Neural progenitor cell (in vitro differentiated cells): ENCODE measurements around the gene MPZL1. TPM values are rescaled to one million over a fixed set of nuclear protein-coding genes. Genes with fewer than 3 reads are reported as not detected.

Experiments
- DNase-seq: peaks from one replicate; pipeline ENCODE4 v3.0.0-alpha.2; 2016; ENCODE audit warnings: low spot score
- H2AFZ ChIP-seq: fragments of 200-600 bp; sonication (generic); replicated peaks from 2 replicates; pipeline ENCODE4 v1.6.1; 2016; ENCODE audit warnings: antibody characterized with exemption
- H3F3A ChIP-seq: fragments of 200-600 bp; sonication (generic); 2 replicates; pipeline ENCODE4 v1.6.1; 2016; ENCODE audit warnings: antibody characterized with exemption, low read depth
- H3K27ac ChIP-seq: fragments of 200-600 bp; sonication (generic); 2 replicates; pipeline ENCODE4 v1.5.1; 2016; ENCODE audit warnings: mild to moderate bottlenecking
- H3K27me3 ChIP-seq: fragments of 200-600 bp; sonication (generic); 2 replicates; pipeline ENCODE4 v1.6.1; 2016; ENCODE audit warnings: mild to moderate bottlenecking, moderate library complexity
- H3K36me3 ChIP-seq: fragments of 200-600 bp; sonication (generic); 2 replicates; pipeline ENCODE4 v1.5.1; 2016
- H3K4me1 ChIP-seq: fragments of 200-600 bp; sonication (generic); 2 replicates; pipeline ENCODE4 v1.6.1; 2016; ENCODE audit warnings: mixed run types
- H3K4me2 ChIP-seq: fragments of 200-600 bp; sonication (generic); 2 replicates; pipeline ENCODE4 v1.6.1; 2016
- H3K4me3 ChIP-seq: fragments of 200-600 bp; sonication (generic); 2 replicates; pipeline ENCODE4 v1.5.1; 2016
- H3K79me2 ChIP-seq: fragments of 200-600 bp; sonication (generic); 2 replicates; pipeline ENCODE4 v1.6.1; 2016; ENCODE audit warnings: low read depth
- H3K9ac ChIP-seq: fragments of 200-600 bp; sonication (generic); 2 replicates; pipeline ENCODE4 v1.6.1; 2016
- H3K9me3 ChIP-seq: fragments of 200-600 bp; sonication (generic); 2 replicates; pipeline ENCODE4 v1.5.1; 2016; ENCODE audit warnings: low read depth
- H4K20me1 ChIP-seq: fragments of 200-600 bp; sonication (generic); 2 replicates; pipeline ENCODE4 v1.6.1; 2016; ENCODE audit warnings: low read depth
- H3K27ac Mint-ChIP-seq: 3 replicates; pipeline ENCODE4 v1.8.0; 2021; ENCODE audit warnings: mixed read lengths
- H3K27me3 Mint-ChIP-seq: 2 replicates; pipeline ENCODE4 v1.8.0; 2022; ENCODE audit warnings: low read depth, mild to moderate bottlenecking, inconsistent platforms, moderate library complexity, mixed read lengths; ENCODE audit not compliant: insufficient read depth
- H3K36me3 Mint-ChIP-seq: 3 replicates; pipeline ENCODE4 v1.8.0; 2021; ENCODE audit warnings: mixed read lengths
- H3K4me1 Mint-ChIP-seq: 3 replicates; pipeline ENCODE4 v1.8.0; 2021; ENCODE audit warnings: mixed read lengths
- H3K4me3 Mint-ChIP-seq: 3 replicates; pipeline ENCODE4 v1.8.0; 2021; ENCODE audit warnings: mild to moderate bottlenecking, moderate library complexity, mixed read lengths
- H3K9me3 Mint-ChIP-seq: 3 replicates; pipeline ENCODE4 v1.8.0; 2020; ENCODE audit warnings: mixed read lengths
- CTCF ChIP-seq: fragments of 200-600 bp; sonication (generic); IDR thresholded peaks from 2 replicates; pipeline ENCODE4 v1.5.1; 2017; ENCODE audit warnings: antibody characterized with exemption, mild to moderate bottlenecking
- EZH2 ChIP-seq: fragments of 200-600 bp; sonication (generic); IDR thresholded peaks from 2 replicates; pipeline ENCODE4 v1.6.1; 2017; ENCODE audit warnings: antibody characterized with exemption, mild to moderate bottlenecking, moderate library complexity
- EZH2phosphoT487 ChIP-seq: fragments of 200-600 bp; sonication (generic); IDR thresholded peaks from 2 replicates; pipeline ENCODE4 v1.6.1; 2017; ENCODE audit warnings: antibody characterized with exemption
- total RNA-seq: library from RNA; depleted of rRNA; stranded (reverse); fragments of >200 nt; gene quantifications from 2 replicates; pipeline ENCODE4 v1.2.3, GENCODE V29; 2015; ENCODE audit warnings: low replicate concordance

The MPZL1 gene
- total RNA-seq, 1 donor from 2014 or later = 125 TPM

GRCh38 chr1:167770127-167770526, 48.3 kb downstream of the MPZL1 start:
- H3K4me2 ChIP-seq = peak overlapping the region; percentile 27
- no peak overlapping the region for H3K4me3 ChIP-seq
- no peaks in the 10 kb centered on the region for H3K9me3 Mint-ChIP-seq
- H3K27me3 ChIP-seq = no peaks in the 10 kb centered on the region
- no peaks in the 10 kb centered on the region for H3K9me3 ChIP-seq
- H3K27ac ChIP-seq = peak overlapping the region; percentile 1
- H4K20me1 ChIP-seq = peaks cover 22% of the 10 kb centered on the region
- peaks cover 67% of the 10 kb centered on the region for H3K36me3 Mint-ChIP-seq
- H3K79me2 ChIP-seq = no peaks in the 10 kb centered on the region
- no peak overlapping the region for H3K4me3 Mint-ChIP-seq
- TF ChIP-seq EZH2 = no peak
- no peak for TF ChIP-seq CTCF
- no peak for TF ChIP-seq EZH2phosphoT487
- H3K27me3 Mint-ChIP-seq = no peaks in the 10 kb centered on the region
- H2AFZ ChIP-seq = no peak overlapping the region
- peaks cover 13% of the 10 kb centered on the region for H3K4me1 ChIP-seq
- no peak overlapping the region for H3K27ac Mint-ChIP-seq
- peak; percentile 20 for DNase-seq
- H3K4me1 Mint-ChIP-seq = no peaks in the 10 kb centered on the region
- H3K9ac ChIP-seq = no peak overlapping the region
- peaks cover 14% of the 10 kb centered on the region for H3F3A ChIP-seq
- H3K36me3 ChIP-seq = no peaks in the 10 kb centered on the region

GRCh38 chr1:167772436-167772835, 50.7 kb downstream of the MPZL1 start:
- no peaks in the 10 kb centered on the region for H3K27me3 ChIP-seq
- Mint-ChIP-seq H3K9me3 (peaks cover under 1% of the 10 kb centered on the region), H3K27me3 (no peaks in the 10 kb centered on the region), H3K4me3 (no peak overlapping the region), H3K27ac (no peak overlapping the region), H3K36me3 (peaks cover 69% of the 10 kb centered on the region), H3K4me1 (no peaks in the 10 kb centered on the region)
- no peaks in the 10 kb centered on the region for H3K9me3 ChIP-seq
- H3F3A ChIP-seq = peaks cover 14% of the 10 kb centered on the region
- peaks cover 9% of the 10 kb centered on the region for H4K20me1 ChIP-seq
- DNase-seq = no peak
- TF ChIP-seq CTCF = no peak
- TF ChIP-seq EZH2 = no peak
- no peak for TF ChIP-seq EZH2phosphoT487
- H2AFZ ChIP-seq = no peak overlapping the region
- H3K9ac ChIP-seq = no peak overlapping the region
- peaks cover 3% of the 10 kb centered on the region for H3K36me3 ChIP-seq
- H3K79me2 ChIP-seq = no peaks in the 10 kb centered on the region
- H3K27ac ChIP-seq = no peak overlapping the region
- peaks cover 13% of the 10 kb centered on the region for H3K4me1 ChIP-seq
- no peak overlapping the region for H3K4me2 ChIP-seq
- no peak overlapping the region for H3K4me3 ChIP-seq

- no peaks in the 10 kb centered on the region for H3K27me3 Mint-ChIP-seq
- H3K36me3 Mint-ChIP-seq = peaks cover 64% of the 10 kb centered on the region
- H3K4me3 ChIP-seq = no peak overlapping the region
Measured at GRCh38 chr1:167773516-167773915, 51.7 kb downstream of the MPZL1 start.

More at GRCh38 chr1:167773516-167773915, 51.7 kb downstream of the MPZL1 start:
- peaks cover 13% of the 10 kb centered on the region for H3K4me1 ChIP-seq
- peaks cover 3% of the 10 kb centered on the region for H3K36me3 ChIP-seq
- Mint-ChIP-seq H3K27ac (no peak overlapping the region), H3K4me1 (no peaks in the 10 kb centered on the region), H3K9me3 (peaks cover 2% of the 10 kb centered on the region), H3K4me3 (no peak overlapping the region)
- H3K79me2 ChIP-seq = no peaks in the 10 kb centered on the region
- no peak overlapping the region for H2AFZ ChIP-seq
- no peak overlapping the region for H3K4me2 ChIP-seq
- no peak overlapping the region for H3K27ac ChIP-seq
- no peak for DNase-seq
- H4K20me1 ChIP-seq = peaks cover under 1% of the 10 kb centered on the region
- H3K27me3 ChIP-seq = no peaks in the 10 kb centered on the region
- TF ChIP-seq EZH2 (no peak), EZH2phosphoT487 (no peak), CTCF (no peak)
- H3K9ac ChIP-seq = no peak overlapping the region
- H3F3A ChIP-seq = peaks cover 14% of the 10 kb centered on the region
- H3K9me3 ChIP-seq = no peaks in the 10 kb centered on the region
